Smooth muscle cell (in vitro differentiated cells): Measurements from ENCODE around the gene DAP. TPM values are rescaled to one million over a fixed set of nuclear protein-coding genes. Genes with fewer than 3 reads are reported as not detected.
"Not testable (repeated sequence)": the region's sequence is repeated elsewhere in the genome, so short reads cannot be mapped to it uniquely, and the experiment has no call there.

ENCODE experiments used
- DNase-seq: peaks from one replicate; lab custom pipeline; 2025; ENCODE audit not compliant: unreplicated experiment; lab: John Stamatoyannopoulos, UW
- H2AFZ ChIP-seq: fragments of 200-600 bp; sonication (generic); 2 replicates; pipeline ENCODE4 v1.6.0; 2016; ENCODE audit warnings: antibody characterized with exemption, low read depth, mild to moderate bottlenecking
- H3F3A ChIP-seq: fragments of 200-600 bp; sonication (generic); 2 replicates; pipeline ENCODE4 v1.6.0; 2017; ENCODE audit warnings: antibody characterized with exemption, low read depth
- H3K27ac ChIP-seq: fragments of 200-600 bp; sonication (generic); 2 replicates; pipeline ENCODE4 v1.5.1; 2016; ENCODE audit warnings: low read depth, mild to moderate bottlenecking
- H3K27me3 ChIP-seq: fragments of 200-600 bp; sonication (generic); 2 replicates; pipeline ENCODE4 v1.6.1; 2016; ENCODE audit warnings: low read depth, mild to moderate bottlenecking
- H3K36me3 ChIP-seq: fragments of 200-600 bp; sonication (generic); 2 replicates; pipeline ENCODE4 v1.5.1; 2016; ENCODE audit warnings: low read depth
- H3K4me1 ChIP-seq: fragments of 200-600 bp; sonication (generic); 2 replicates; pipeline ENCODE4 v1.5.1; 2016; ENCODE audit warnings: low read depth
- H3K4me2 ChIP-seq: fragments of 200-600 bp; sonication (generic); 2 replicates; pipeline ENCODE4 v1.6.0; 2016; ENCODE audit warnings: mild to moderate bottlenecking
- H3K4me3 ChIP-seq: fragments of 200-600 bp; sonication (generic); 2 replicates; pipeline ENCODE4 v1.5.1; 2016; ENCODE audit warnings: mild to moderate bottlenecking
- H3K79me2 ChIP-seq: fragments of 200-600 bp; sonication (generic); 2 replicates; pipeline ENCODE4 v1.6.0; 2016; ENCODE audit warnings: low read depth, mild to moderate bottlenecking
- H3K9ac ChIP-seq: fragments of 200-600 bp; sonication (generic); 2 replicates; pipeline ENCODE4 v1.6.0; 2016; ENCODE audit warnings: low read depth
- H3K9me3 ChIP-seq: fragments of 200-600 bp; sonication (generic); replicated peaks from 2 replicates; pipeline ENCODE4 v1.5.1; 2016; ENCODE audit warnings: low read depth
- H4K20me1 ChIP-seq: fragments of 200-600 bp; sonication (generic); 2 replicates; pipeline ENCODE4 v1.6.0; 2016; ENCODE audit warnings: low read depth
- WGBS: methylation state at CpG from one replicate; pipeline ENCODE4 v1.1.7; 2016; ENCODE audit warnings: low lambda C conversion rate; 5-methylcytosine and 5-hydroxymethylcytosine counted together
- polyA plus RNA-seq: library from polyadenylated mRNA; unstranded; fragments of >200 nt; fragmentation: Nextera tagmentation; extraction: Ambion mirVana; gene quantifications from 2 replicates; pipeline ENCODE4 v1.2.1, GENCODE V29; 2016
- total RNA-seq: library from RNA; depleted of rRNA; stranded (reverse); fragments of >200 nt; gene quantifications from 2 replicates; pipeline ENCODE4 v1.2.3, GENCODE V29; 2014
- TF ChIP-seq, protein P1 (sequence below): fragments of 200-600 bp; sonication (generic); IDR thresholded peaks from 2 replicates; pipeline ENCODE4 v1.5.1; 2017; ENCODE audit warnings: borderline replicate concordance, mild to moderate bottlenecking, antibody characterized with exemption; ENCODE audit not compliant: insufficient read depth, poor library complexity, severe bottlenecking

DAP gene
- total and polyA plus RNA-seq, 2 experiments from 2014 or later: 52.3 to 190 TPM

- Histone ChIP-seq H3K27me3 (no peaks in the 10 kb centered on the region), H3K4me2 (peak overlapping the region; percentile 3), H3K36me3 (no peaks in the 10 kb centered on the region), H3K9ac (no peak overlapping the region), H3K27ac (peak overlapping the region; percentile 18), H2AFZ (no peak overlapping the region), H3K4me3 (no peak overlapping the region), H3F3A (no peaks in the 10 kb centered on the region), H3K79me2 (no peaks in the 10 kb centered on the region), H4K20me1 (no peaks in the 10 kb centered on the region), H3K9me3 (no peaks in the 10 kb centered on the region), H3K4me1 (no peaks in the 10 kb centered on the region)
- WGBS: 32% methylated on average over 3 of the region's 3 CpGs
- DNase-seq: no peak
- TF ChIP-seq, protein P1, sequence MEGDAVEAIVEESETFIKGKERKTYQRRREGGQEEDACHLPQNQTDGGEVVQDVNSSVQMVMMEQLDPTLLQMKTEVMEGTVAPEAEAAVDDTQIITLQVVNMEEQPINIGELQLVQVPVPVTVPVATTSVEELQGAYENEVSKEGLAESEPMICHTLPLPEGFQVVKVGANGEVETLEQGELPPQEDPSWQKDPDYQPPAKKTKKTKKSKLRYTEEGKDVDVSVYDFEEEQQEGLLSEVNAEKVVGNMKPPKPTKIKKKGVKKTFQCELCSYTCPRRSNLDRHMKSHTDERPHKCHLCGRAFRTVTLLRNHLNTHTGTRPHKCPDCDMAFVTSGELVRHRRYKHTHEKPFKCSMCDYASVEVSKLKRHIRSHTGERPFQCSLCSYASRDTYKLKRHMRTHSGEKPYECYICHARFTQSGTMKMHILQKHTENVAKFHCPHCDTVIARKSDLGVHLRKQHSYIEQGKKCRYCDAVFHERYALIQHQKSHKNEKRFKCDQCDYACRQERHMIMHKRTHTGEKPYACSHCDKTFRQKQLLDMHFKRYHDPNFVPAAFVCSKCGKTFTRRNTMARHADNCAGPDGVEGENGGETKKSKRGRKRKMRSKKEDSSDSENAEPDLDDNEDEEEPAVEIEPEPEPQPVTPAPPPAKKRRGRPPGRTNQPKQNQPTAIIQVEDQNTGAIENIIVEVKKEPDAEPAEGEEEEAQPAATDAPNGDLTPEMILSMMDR: no peak
Measured at GRCh38 chr5:10789726-10790125, 28.7 kb upstream of the DAP start.

DNA sequence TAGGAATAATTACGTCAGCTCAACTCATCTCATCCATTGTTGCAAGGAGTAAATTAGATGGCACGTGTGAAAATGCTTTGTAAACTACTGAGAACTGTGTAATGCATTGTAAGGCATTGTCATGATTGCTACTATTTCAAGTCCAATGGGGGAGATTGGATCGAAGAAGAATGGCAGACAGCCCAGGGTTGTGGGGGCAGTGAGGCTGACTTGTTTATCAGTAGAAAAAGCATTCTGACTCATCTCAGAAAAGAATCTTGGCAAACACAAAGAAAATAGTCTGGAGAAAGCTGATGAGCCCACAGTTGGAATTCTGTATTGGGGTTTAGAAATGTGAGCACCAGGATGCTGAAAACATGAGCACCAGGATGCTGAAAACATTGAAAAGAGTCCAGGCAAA lies 28.0 kb upstream of the DAP start:
- H3F3A ChIP-seq: no peaks in the 10 kb centered on the region
- H3K27me3 ChIP-seq: no peaks in the 10 kb centered on the region
- H3K79me2 ChIP-seq: no peaks in the 10 kb centered on the region
- peak overlapping the region; percentile 18 for H3K27ac ChIP-seq
- peak overlapping the region; percentile 17 for H3K4me2 ChIP-seq
- H3K4me3 ChIP-seq: no peak overlapping the region
- no peaks in the 10 kb centered on the region for H4K20me1 ChIP-seq
- 56% methylated on average over 3 of the region's 3 CpGs for WGBS
- DNase-seq: no peak
- no peaks in the 10 kb centered on the region for H3K4me1 ChIP-seq
- no peak overlapping the region for H3K9ac ChIP-seq
- TF ChIP-seq, protein P1: no peak
- no peaks in the 10 kb centered on the region for H3K9me3 ChIP-seq
- no peak overlapping the region for H2AFZ ChIP-seq
- H3K36me3 ChIP-seq: no peaks in the 10 kb centered on the region

GRCh38 chr5:10788358-10788757 lies 27.3 kb upstream of the DAP start:
- H3K79me2 ChIP-seq: no peaks in the 10 kb centered on the region
- TF ChIP-seq, protein P1: no peak
- no peak overlapping the region for H2AFZ ChIP-seq
- H3F3A ChIP-seq: no peaks in the 10 kb centered on the region
- H3K9ac ChIP-seq: no peak overlapping the region
- no peak overlapping the region for H3K27ac ChIP-seq
- H3K4me1 ChIP-seq: no peaks in the 10 kb centered on the region
- no peaks in the 10 kb centered on the region for H3K9me3 ChIP-seq
- H3K27me3 ChIP-seq: no peaks in the 10 kb centered on the region
- no peak for DNase-seq
- WGBS: 93% methylated on average over 5 of the region's 5 CpGs
- H3K4me3 ChIP-seq: no peak overlapping the region
- no peaks in the 10 kb centered on the region for H3K36me3 ChIP-seq
- H3K4me2 ChIP-seq: peak overlapping the region; percentile 17
- H4K20me1 ChIP-seq: no peaks in the 10 kb centered on the region

- 96% methylated on average over 4 of the region's 4 CpGs for WGBS
Measured at GRCh38 chr5:10786835-10787234, 25.8 kb upstream of the DAP start.

GRCh38 chr5:10780208-10780607 lies 19.2 kb upstream of the DAP start:
- not testable (repeated sequence) for H3K4me1 ChIP-seq, H3K27me3 ChIP-seq
- 89% methylated on average over 7 of the region's 7 CpGs for WGBS

More at GRCh38 chr5:10786835-10787234, 25.8 kb upstream of the DAP start:
- no peak overlapping the region for H3K27ac ChIP-seq
- no peaks in the 10 kb centered on the region for H3K79me2 ChIP-seq
- H3F3A ChIP-seq: no peaks in the 10 kb centered on the region
- H3K4me1 ChIP-seq: no peaks in the 10 kb centered on the region
- H3K9ac ChIP-seq: no peak overlapping the region
- no peak overlapping the region for H3K4me2 ChIP-seq
- no peaks in the 10 kb centered on the region for H4K20me1 ChIP-seq
- H3K27me3 ChIP-seq: no peaks in the 10 kb centered on the region
- TF ChIP-seq, protein P1: no peak
- no peak overlapping the region for H3K4me3 ChIP-seq
- no peaks in the 10 kb centered on the region for H3K36me3 ChIP-seq
- no peak overlapping the region for H2AFZ ChIP-seq
- no peak for DNase-seq
- no peaks in the 10 kb centered on the region for H3K9me3 ChIP-seq

More at GRCh38 chr5:10780208-10780607, 19.2 kb upstream of the DAP start:
- not testable (repeated sequence) for DNase-seq, H3K9ac ChIP-seq, H3K9me3 ChIP-seq, H2AFZ ChIP-seq, H3F3A ChIP-seq, H3K79me2 ChIP-seq, H3K4me2 ChIP-seq, H3K36me3 ChIP-seq, H3K27ac ChIP-seq, H4K20me1 ChIP-seq, H3K4me3 ChIP-seq
